H9 (cell line): ENCODE data around the gene MOB3B. TPM values are rescaled to one million over a fixed set of nuclear protein-coding genes. Genes with fewer than 3 reads are reported as not detected.

ENCODE experiments used
- DNase-seq: peaks from one replicate; pipeline ENCODE4 v3.0.0-alpha.2; 2017
- H2AFZ ChIP-seq: one replicate; pipeline ENCODE4 v1.6.1; 2013; ENCODE audit warnings: mild to moderate bottlenecking, low read length, control low read depth, moderate library complexity
- H2AK5ac ChIP-seq: 2 replicates; pipeline ENCODE4 v1.6.1; 2013; ENCODE audit warnings: low read length, control low read depth, mixed read lengths; ENCODE audit not compliant: insufficient read length
- H2BK120ac ChIP-seq: one replicate; pipeline ENCODE4 v1.6.1; 2013; ENCODE audit warnings: low read depth, mild to moderate bottlenecking, low read length, control low read depth, inconsistent platforms; ENCODE audit not compliant: poor library complexity, severe bottlenecking
- H2BK12ac ChIP-seq: 2 replicates; pipeline ENCODE4 v1.6.1; 2013; ENCODE audit warnings: low read length, control low read depth, mixed read lengths, low read depth; ENCODE audit not compliant: insufficient read length
- H2BK15ac ChIP-seq: 2 replicates; pipeline ENCODE4 v1.6.1; 2013; ENCODE audit warnings: low read depth, low read length, control low read depth
- H2BK20ac ChIP-seq: one replicate; pipeline ENCODE4 v1.6.1; 2013; ENCODE audit warnings: low read depth, mild to moderate bottlenecking, low read length, control low read depth, inconsistent platforms; ENCODE audit not compliant: poor library complexity, severe bottlenecking
- H2BK5ac ChIP-seq: 2 replicates; pipeline ENCODE4 v1.6.1; 2013; ENCODE audit warnings: low read length, control low read depth, mixed read lengths; ENCODE audit not compliant: insufficient read length
- H3K14ac ChIP-seq: 2 replicates; pipeline ENCODE4 v1.6.1; 2013; ENCODE audit warnings: low read length, control low read depth; ENCODE audit not compliant: insufficient read depth
- H3K18ac ChIP-seq: 2 replicates; pipeline ENCODE4 v1.6.1; 2013; ENCODE audit warnings: low read depth, mild to moderate bottlenecking, mixed read lengths, low read length, control low read depth; ENCODE audit not compliant: insufficient read length
- H3K23ac ChIP-seq: 2 replicates; pipeline ENCODE4 v1.6.1; 2013; ENCODE audit warnings: low read length, control low read depth, mixed read lengths, low read depth; ENCODE audit not compliant: insufficient read length
- H3K23me2 ChIP-seq: 2 replicates; pipeline ENCODE4 v1.6.1; 2013; ENCODE audit warnings: low read depth, mild to moderate bottlenecking, mixed read lengths, low read length, control low read depth; ENCODE audit not compliant: insufficient read length, poor library complexity, severe bottlenecking
- H3K27ac ChIP-seq: 2 replicates; pipeline ENCODE4 v1.5.1; 2013; ENCODE audit warnings: low read length, control low read depth, mixed read lengths, low read depth; ENCODE audit not compliant: insufficient read length
- H3K27me3 ChIP-seq: 2 replicates; pipeline ENCODE4 v1.6.1; 2013; ENCODE audit warnings: low read length, control low read depth, inconsistent platforms; ENCODE audit not compliant: insufficient read depth
- H3K4ac ChIP-seq: 2 replicates; pipeline ENCODE4 v1.6.1; 2013; ENCODE audit warnings: low read depth, mild to moderate bottlenecking, control low read depth, inconsistent platforms, low read length, moderate library complexity
- H3K4me1 ChIP-seq: 2 replicates; pipeline ENCODE4 v1.6.1; 2013; ENCODE audit warnings: low read length, control low read depth, inconsistent platforms; ENCODE audit not compliant: insufficient read depth
- H3K4me2 ChIP-seq: 2 replicates; pipeline ENCODE4 v1.6.1; 2013; ENCODE audit warnings: low read length, control low read depth, mixed read lengths; ENCODE audit not compliant: insufficient read length, insufficient read depth
- H3K56ac ChIP-seq: 2 replicates; pipeline ENCODE4 v1.6.1; 2013; ENCODE audit warnings: low read depth, mild to moderate bottlenecking, mixed read lengths, low read length, control low read depth; ENCODE audit not compliant: insufficient read length
- H3K79me1 ChIP-seq: 2 replicates; pipeline ENCODE4 v1.6.1; 2013; ENCODE audit warnings: low read depth, mild to moderate bottlenecking, moderate library complexity, low read length, control low read depth, inconsistent platforms; ENCODE audit not compliant: insufficient read depth, poor library complexity, severe bottlenecking
- H3K79me2 ChIP-seq: 2 replicates; pipeline ENCODE4 v1.6.1; 2013; ENCODE audit warnings: low read length, control low read depth, inconsistent platforms; ENCODE audit not compliant: insufficient read depth
- H3K9ac ChIP-seq: 2 replicates; pipeline ENCODE4 v1.6.1; 2013; ENCODE audit warnings: low read length, control low read depth, mixed read lengths; ENCODE audit not compliant: insufficient read length; ENCODE audit errors: extremely low read depth
- H3K9me3 ChIP-seq: one replicate; pipeline ENCODE4 v1.6.1; 2013; ENCODE audit warnings: low read depth, low read length, inconsistent platforms; ENCODE audit not compliant: control insufficient read depth
- H3T11ph ChIP-seq: one replicate; pipeline ENCODE4 v1.6.1; 2013; ENCODE audit warnings: mild to moderate bottlenecking, low read length, control low read depth, inconsistent platforms
- H4K20me1 ChIP-seq: one replicate; pipeline ENCODE4 v1.6.1; 2013; ENCODE audit not compliant: control insufficient read depth, insufficient read length, insufficient read depth
- H4K5ac ChIP-seq: 2 replicates; pipeline ENCODE4 v1.6.1; 2013; ENCODE audit warnings: low read depth, mild to moderate bottlenecking, mixed read lengths, low read length, control low read depth; ENCODE audit not compliant: insufficient read length
- H4K8ac ChIP-seq: replicated peaks from 2 replicates; pipeline ENCODE4 v1.6.1; 2013; ENCODE audit warnings: low read length, control low read depth, mixed read lengths, low read depth; ENCODE audit not compliant: insufficient read length
- H4K91ac ChIP-seq: 2 replicates; pipeline ENCODE4 v1.6.1; 2013; ENCODE audit warnings: low read depth, mild to moderate bottlenecking, moderate library complexity, mixed read lengths, low read length, control low read depth; ENCODE audit not compliant: insufficient read length
- H3K27ac Mint-ChIP-seq, 3 experiments: 2 replicates in 2 of 3; 3 replicates in 1 of 3; pipeline ENCODE4 v1.8.0; 2020 to 2021; ENCODE audit warnings: mixed read lengths in 3 of 3, mild to moderate bottlenecking in 1 of 3, moderate library complexity in 1 of 3
- H3K27me3 Mint-ChIP-seq: 2 replicates; pipeline ENCODE4 v1.8.0; 2021; ENCODE audit warnings: low read depth, mild to moderate bottlenecking, moderate library complexity, mixed read lengths
- H3K36me3 Mint-ChIP-seq, 3 experiments: 2 replicates in 2 of 3; 3 replicates in 1 of 3; pipeline ENCODE4 v1.8.0; 2020 to 2021; ENCODE audit warnings: low read depth in 3 of 3, mixed read lengths in 3 of 3; ENCODE audit not compliant: insufficient read depth in 1 of 3
- H3K4me1 Mint-ChIP-seq, 2 experiments: 2 replicates each; pipeline ENCODE4 v1.8.0; 2020; ENCODE audit warnings: mixed read lengths in 2 of 2
- H3K4me3 Mint-ChIP-seq, 2 experiments: 2 replicates in 1 of 2; 3 replicates in 1 of 2; pipeline ENCODE4 v1.8.0; 2020 to 2021; ENCODE audit warnings: mild to moderate bottlenecking in 2 of 2, mixed read lengths in 2 of 2, moderate library complexity in 1 of 2
- H3K9me3 Mint-ChIP-seq, 2 experiments: 2 replicates in 1 of 2; 3 replicates in 1 of 2; pipeline ENCODE4 v1.8.0; 2020; ENCODE audit warnings: mild to moderate bottlenecking in 2 of 2, mixed read lengths in 2 of 2, moderate library complexity in 1 of 2
- CTCF ChIP-seq: fragments of 200-600 bp; sonication (generic); conservative IDR thresholded peaks from 3 replicates; pipeline ENCODE4 v1.8.0; 2021; ENCODE audit warnings: antibody characterized with exemption, mild to moderate bottlenecking
- WGBS: extraction: QIAGEN DNeasy Blood & Tissue Kit; methylation state at CpG from one replicate; pipeline ENCODE4 v1.1.7; 2013; ENCODE audit warnings: missing lambda C conversion rate, low lambda C conversion rate, mixed read lengths; ENCODE audit not compliant: insufficient read length; ENCODE audit errors: extremely low coverage; 5-methylcytosine and 5-hydroxymethylcytosine counted together
- total RNA-seq: library from RNA; stranded (reverse); gene quantifications from 2 replicates; pipeline ENCODE4 v1.2.1, GENCODE V29; 2021

Gene MOB3B
- total RNA-seq, 1 experiment from 2014 or later: 9.8 TPM

- Histone ChIP-seq H4K20me1 (no peaks in the 10 kb centered on the region), H3T11ph (no peak overlapping the region), H2AFZ (no peak overlapping the region), H3K4me2 (no peak overlapping the region), H3K23me2 (no peaks in the 10 kb centered on the region), H4K8ac (no peak overlapping the region), H3K9me3 (no peaks in the 10 kb centered on the region), H3K27ac (no peak overlapping the region), H2BK20ac (no peak overlapping the region), H3K18ac (no peak overlapping the region), H4K91ac (no peak overlapping the region), H3K9ac (no peak overlapping the region), H2BK15ac (no peak overlapping the region), H2BK120ac (no peak overlapping the region), H2BK12ac (no peak overlapping the region), H2BK5ac (no peak overlapping the region), H3K4me1 (no peaks in the 10 kb centered on the region; the same call in 1 of the 2 replicates), H3K4ac (no peak overlapping the region), H3K27me3 (no peaks in the 10 kb centered on the region), H2AK5ac (no peak overlapping the region), H3K79me1 (no peaks in the 10 kb centered on the region), H3K79me2 (no peaks in the 10 kb centered on the region; the same call in 1 of the 2 replicates), H4K5ac (no peak overlapping the region), H3K56ac (no peak overlapping the region), H3K23ac (no peak overlapping the region), H3K14ac (no peak overlapping the region)
- no peak for TF ChIP-seq CTCF
- no peak for DNase-seq
- Mint-ChIP-seq H3K27me3 (no peaks in the 10 kb centered on the region; the same call in 1 of the 2 replicates), H3K36me3 (peaks cover 0 to 5% (median 0%) of the 10 kb centered on the region in 3 experiments; a peak in 1 of 7 replicates), H3K4me3 (no peak overlapping the region), H3K27ac (peak overlapping the region in 1 of 3 experiments; percentile 25; a peak in 1 of 7 replicates), H3K9me3 (no peaks in the 10 kb centered on the region), H3K4me1 (peaks cover 16 to 19% of the 10 kb centered on the region in 2 experiments)
- WGBS: no CpG with 5 or more reads among the region's 4 CpGs
These were observed 4.5 kb upstream of the MOB3B start for GRCh38 chr9:27534131-27534530.
